SKM-1 (cell line): ENCODE results near the gene STKLD1.

Experiments used
- DNase-seq: peaks from one replicate; lab custom pipeline; 2025; ENCODE audit not compliant: unreplicated experiment; lab: John Stamatoyannopoulos, UW

The STKLD1 gene

GRCh38 chr9:133405508-133406438 is 29.6 kb downstream of the STKLD1 start:
- no peak for DNase-seq

DNA sequence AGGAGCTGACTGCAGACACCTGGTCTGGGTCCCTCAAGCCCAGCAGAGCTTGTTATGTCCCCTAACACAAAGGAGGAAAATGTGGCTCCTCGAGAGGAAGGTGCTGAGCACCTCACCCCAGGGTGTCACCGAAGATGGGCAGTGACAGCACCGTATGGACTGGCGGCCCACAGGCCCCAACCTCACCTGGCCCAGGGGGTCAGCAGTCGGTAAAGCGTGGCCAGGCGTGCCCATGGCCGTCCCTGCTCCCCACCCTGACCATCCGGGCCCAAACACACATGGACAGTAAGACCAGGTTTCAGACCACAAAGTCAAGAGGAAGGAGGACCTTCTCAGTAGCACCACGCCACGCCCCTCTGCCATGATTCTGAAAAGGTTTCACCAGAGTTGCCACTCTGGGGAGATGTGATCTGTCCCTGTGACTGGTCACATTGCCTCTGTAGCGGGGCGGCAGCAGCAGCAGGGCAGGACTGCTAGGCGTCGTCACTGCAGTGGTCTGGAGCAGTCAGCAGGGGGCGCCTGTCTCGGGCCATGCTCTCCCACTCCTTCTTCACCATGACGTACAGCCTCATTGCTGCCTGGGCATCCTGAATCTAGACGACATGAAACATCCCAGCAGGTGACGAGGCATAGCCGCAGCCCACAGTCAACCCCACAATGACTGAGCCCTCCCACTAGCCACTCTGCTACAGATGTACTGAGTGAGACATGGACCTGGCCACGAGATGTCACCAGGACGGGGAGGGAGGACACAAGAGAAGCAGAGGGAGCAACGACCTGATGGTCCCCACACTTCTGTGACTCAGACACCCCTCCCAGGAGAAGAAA is 30.5 kb downstream of the STKLD1 start:
- DNase-seq = peak; percentile 69

- DNase-seq = no peak
These were observed 31.9 kb downstream of the STKLD1 start for GRCh38 chr9:133408042-133408441.

- DNase-seq = no peak
These were observed 39.0 kb downstream of the STKLD1 start for GRCh38 chr9:133415170-133415569.

GRCh38 chr9:133417541-133418461 is 41.6 kb downstream of the STKLD1 start, which contains the start of gene REXO4:
REXO4 (minus strand) TSS chr9:133418010; CDS start chr9:133417844, 166 bp downstream.
- DNase-seq = peak; percentile 56

- DNase-seq = no peak
These were observed 42.8 kb downstream of the STKLD1 start for GRCh38 chr9:133419005-133419404.

DNA sequence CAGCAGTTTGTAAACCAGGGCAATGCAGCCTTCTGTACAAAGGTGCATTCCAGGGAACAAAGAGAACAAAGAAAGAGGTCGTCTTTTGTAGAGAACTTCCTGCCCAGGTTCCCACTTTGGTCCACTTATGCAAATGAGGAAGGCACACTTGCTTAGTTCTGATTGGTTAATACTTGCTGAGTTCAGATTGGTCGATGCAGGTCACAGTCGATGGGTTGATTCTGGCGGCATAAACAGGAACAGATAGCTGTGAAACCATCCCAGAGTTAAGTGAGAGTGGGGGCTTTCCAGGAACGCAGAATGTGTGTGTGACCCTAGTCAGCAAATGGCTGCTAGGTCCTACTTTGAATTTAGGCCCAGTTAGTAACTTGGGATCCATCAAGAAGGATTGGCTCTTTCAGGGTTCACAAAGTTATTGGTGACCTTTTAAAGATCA is 44.2 kb downstream of the STKLD1 start:
- DNase-seq = no peak

DNA sequence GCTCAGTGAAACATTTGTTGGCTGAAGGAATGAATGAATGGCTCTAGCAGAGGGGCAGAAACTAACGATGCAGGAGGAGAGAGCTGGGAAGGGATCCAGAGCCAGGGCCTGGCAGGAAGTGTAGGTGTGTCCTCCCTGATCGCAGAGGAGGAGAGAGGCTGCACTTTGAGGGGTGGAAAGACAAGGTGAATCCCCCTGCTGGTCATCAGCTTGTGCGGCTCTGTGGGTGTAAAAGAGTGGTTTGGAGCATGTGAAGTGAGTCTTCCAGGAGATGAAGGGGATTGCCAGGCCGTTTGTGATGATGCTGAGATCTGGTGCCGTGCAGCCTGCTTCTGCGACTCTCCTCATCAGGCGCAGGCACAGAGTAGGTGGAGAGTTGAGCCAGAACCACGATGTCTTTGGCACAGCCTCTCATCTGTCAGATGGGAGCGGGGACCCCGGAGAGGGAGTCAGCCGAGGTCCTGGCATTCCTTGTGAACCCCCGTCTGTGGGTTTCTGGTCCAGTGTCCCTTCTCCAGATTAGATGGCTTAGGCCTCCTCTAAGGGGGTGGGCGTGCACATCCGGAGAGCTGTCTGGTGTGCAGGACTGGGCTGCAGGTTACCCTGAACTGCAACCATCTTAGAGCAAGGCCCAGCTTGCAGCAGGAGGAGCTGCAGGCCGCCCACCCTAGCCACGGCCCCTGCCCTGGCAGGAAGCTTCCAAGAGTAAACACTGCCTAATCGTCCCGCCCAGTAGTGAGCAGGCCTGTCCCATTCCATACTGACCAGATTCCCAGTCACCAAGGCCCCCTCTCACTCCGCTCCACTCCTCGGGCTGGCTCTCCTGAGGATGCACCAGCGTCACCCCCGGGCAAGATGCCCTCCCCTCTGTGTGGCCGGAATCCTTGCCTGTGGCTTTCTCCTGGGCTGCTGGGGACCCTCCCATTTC is 45.7 kb downstream of the STKLD1 start, which contains the start of gene ADAMTS13:
ADAMTS13 (plus strand) TSS at position 753 of the 928 bp plus-strand sequence; CDS start at position 830, 77 bp downstream.
- DNase-seq = no peak

DNA sequence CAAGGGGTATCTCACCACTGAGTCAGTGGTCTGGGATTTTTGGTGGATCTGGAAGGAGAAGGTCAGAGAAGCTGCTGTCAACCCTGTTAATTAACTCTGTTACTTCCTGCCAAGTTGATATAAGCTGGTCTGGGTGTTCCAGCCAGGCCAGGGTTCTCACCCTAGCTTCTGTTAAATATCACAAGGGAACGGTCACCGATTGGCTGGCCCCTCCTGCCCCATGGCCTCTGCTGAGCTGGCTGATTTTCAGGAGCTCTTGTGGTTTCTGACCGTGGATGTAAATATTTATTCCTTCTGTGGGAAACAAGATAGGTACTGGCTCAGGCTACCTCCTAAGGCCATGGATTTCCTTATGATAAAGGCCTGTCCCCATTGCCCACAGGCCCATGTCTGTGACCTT is 47.0 kb downstream of the STKLD1 start:
- no peak for DNase-seq

- no peak for DNase-seq
These were observed 48.0 kb downstream of the STKLD1 start for GRCh38 chr9:133424187-133424586.

DNA sequence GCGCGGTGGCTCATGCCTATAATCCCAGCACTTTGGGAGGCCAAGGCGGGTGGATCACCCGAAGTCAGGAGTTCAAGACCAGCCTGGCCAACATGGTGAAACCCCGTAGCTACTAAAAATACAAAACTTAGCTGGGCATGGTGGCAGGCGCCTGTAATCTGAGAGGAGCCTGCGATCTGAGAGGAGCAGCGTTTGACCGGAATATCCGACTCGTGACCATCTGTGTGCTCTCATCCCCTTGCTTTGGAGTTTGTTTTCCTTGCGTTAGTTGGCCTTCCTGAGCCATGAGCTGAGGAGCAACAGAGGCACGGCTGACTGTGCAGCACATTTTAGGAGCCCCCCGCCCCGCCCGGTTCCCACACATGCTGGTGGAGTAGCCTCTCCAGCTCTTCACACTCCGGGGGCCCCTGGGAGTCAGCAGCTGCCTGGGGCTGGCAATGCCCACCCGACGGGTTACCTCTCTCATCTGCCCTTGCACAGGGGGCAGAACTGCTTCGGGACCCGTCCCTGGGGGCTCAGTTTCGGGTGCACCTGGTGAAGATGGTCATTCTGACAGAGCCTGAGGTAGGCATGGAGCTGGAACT is 49.0 kb downstream of the STKLD1 start:
- DNase-seq = no peak

GRCh38 chr9:133426011-133426410 is 49.8 kb downstream of the STKLD1 start:
- no peak for DNase-seq

DNA sequence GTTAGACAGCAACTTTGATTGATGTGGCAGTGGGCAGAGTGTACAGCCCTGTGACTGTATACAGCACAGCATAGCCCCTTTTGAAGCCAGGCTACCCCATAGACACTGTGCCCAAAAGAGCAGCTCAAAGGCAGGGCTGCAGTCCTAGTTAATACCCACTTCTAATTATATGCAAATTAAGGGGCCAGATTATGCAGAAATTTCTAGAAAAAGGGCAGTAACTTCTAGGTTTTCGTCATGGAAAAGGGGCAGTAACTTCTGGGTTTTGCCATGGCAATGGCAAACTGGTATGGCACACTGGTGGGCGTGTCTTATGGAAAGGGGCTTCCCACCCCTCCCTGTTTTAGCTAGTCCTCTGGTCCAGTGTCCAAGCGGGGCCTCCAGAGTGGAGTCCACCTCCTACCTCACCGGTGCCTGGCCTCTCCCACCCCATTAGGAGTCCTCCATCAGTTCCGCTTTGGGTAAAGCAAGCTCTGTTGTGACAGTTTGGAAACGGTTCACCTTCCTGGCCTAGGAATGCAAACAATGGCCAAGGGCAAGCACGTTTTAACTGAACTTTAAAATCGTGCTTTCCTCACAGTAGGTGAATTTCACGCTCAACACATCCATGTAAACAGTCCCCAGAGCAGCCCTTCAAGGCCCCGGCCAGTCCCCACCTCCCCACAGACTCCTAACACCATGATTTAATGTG is 51.6 kb downstream of the STKLD1 start:
- DNase-seq = no peak

- DNase-seq = no peak
These were observed 52.5 kb downstream of the STKLD1 start for GRCh38 chr9:133428617-133429101.

DNA sequence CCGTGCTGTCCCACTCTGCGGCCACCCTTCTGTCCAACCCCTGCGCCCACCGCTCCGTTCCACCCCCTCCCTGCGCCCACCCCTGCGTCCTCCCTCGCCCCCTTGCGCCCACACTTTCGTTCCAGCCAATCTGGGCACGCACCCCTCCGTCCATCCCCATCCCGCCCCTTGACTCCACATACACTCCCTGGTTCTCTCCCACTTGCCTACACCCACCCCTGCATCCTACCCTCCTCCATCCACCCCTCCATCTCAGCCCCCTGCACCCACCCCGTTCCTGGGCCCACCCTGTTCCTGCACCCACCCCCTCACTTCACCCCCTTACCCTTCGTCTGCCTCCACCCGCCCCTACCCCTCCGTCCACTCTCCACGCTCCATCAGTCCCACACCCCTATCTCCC is 53.0 kb downstream of the STKLD1 start:
- no peak for DNase-seq

DNA sequence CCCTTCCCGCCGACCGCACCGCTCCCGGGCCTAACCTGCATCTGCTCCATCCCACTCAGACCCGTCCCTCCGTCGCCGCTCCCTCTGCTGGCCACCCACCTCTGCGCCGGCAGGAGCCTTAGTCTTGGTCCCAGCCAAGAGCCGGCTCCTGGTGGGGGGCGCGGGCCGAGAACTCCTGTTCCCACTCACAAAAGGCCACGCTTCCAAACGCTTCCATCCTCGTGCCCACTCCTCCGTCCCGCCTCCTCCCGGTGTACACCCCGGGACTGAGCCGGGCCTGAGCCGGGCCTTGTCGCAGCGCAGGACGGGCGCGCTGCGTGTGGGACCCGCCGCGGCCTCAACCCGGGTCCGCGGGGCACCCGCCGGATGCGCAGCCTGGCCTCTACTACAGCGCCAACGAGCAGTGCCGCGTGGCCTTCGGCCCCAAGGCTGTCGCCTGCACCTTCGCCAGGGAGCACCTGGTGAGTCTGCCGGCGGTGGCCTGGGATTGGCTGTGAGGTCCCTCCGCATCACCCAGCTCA is 53.5 kb downstream of the STKLD1 start:
- DNase-seq = no peak

DNA sequence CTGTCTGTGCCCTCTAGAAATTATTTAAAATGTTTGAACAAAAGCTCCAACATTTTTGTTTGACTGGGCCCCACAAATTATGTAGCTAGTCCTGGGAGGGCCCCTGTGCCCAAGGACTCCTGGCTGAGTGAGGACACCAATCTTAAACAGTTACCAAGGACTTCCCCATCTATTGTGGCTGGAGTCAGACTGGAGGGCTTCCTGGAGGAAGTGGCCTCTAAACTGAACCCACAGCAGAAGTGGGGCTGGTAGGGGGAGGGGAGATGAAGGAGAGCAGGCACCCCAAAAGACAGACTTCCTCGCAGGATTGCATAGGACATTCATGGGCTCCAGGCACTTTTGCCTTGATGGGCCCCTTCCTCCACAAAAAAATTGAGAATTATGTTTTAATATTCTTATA is 54.1 kb downstream of the STKLD1 start:
- peak; percentile 21 for DNase-seq

GRCh38 chr9:133433351-133433843 is 57.2 kb downstream of the STKLD1 start:
- no peak for DNase-seq
